Measurements from ENCODE around the gene DUSP1.

GRCh38 chr5:172820046-172820767 lies 49.2 kb upstream of the DUSP1 start:
- TF ChIP-seq CTCF (IDR thresholded peaks at IDR 0.05; ENCODE audit: insufficient read depth, low read length, poor library complexity, severe bottlenecking) (no peak), EZH2phosphoT487 (conservative IDR thresholded peaks at IDR 0.05; ENCODE audit: low read length) (no peak)

Measured in SU-DHL-6 (cell line).